Activated naive CD8-positive, alpha-beta T cell treated with anti-CD3 and anti-CD28 coated beads, Interleukin-2, amount 10 ng/mL, durations not matched to agents 7 days and 5 days (primary cell): Measurements from ENCODE around the gene SP1. TPM values are rescaled to one million over a fixed set of nuclear protein-coding genes. Genes with fewer than 3 reads are reported as not detected.
"Not testable (repeated sequence)": the region's sequence is repeated elsewhere in the genome, so short reads cannot be mapped to it uniquely, and the experiment has no call there.

Experiments
- ATAC-seq: fragments of 150-1000 bp; cut with Tn5 transposase; one replicate; pipeline ENCODE4 v1.10.0; 2021; ENCODE audit warnings: low read depth, moderate library complexity
- POLR2A ChIA-PET: fragments of 350-600 bp; sonication (Branson Sonifier 250); formaldehyde crosslinking; loops from one replicate; lab custom pipeline; 2021; ENCODE audit warnings: antibody characterized with exemption; lab: Charles Lee
- DNase-seq: peaks from one replicate; pipeline ENCODE4 v3.0.0; 2021
- H3K27ac Mint-ChIP-seq: one replicate; pipeline ENCODE4 v1.8.0; 2022; ENCODE audit warnings: mild to moderate bottlenecking, mixed read lengths
- H3K27me3 Mint-ChIP-seq: one replicate; pipeline ENCODE4 v1.8.0; 2022; ENCODE audit warnings: mild to moderate bottlenecking, moderate library complexity, mixed read lengths
- H3K36me3 Mint-ChIP-seq: one replicate; pipeline ENCODE4 v1.8.0; 2021; ENCODE audit warnings: mild to moderate bottlenecking, mixed read lengths
- H3K4me1 Mint-ChIP-seq: one replicate; pipeline ENCODE4 v1.8.0; 2021; ENCODE audit warnings: mixed read lengths
- H3K4me3 Mint-ChIP-seq: one replicate; pipeline ENCODE4 v1.8.0; 2022; ENCODE audit warnings: mild to moderate bottlenecking, moderate library complexity, mixed read lengths
- H3K9me3 Mint-ChIP-seq: one replicate; pipeline ENCODE4 v1.8.0; 2021; ENCODE audit warnings: mixed read lengths
- total RNA-seq, 2 experiments: library from RNA; stranded (reverse); gene quantifications; one replicate each; pipeline ENCODE4 v1.2.3, GENCODE V29; 2021

SP1 gene
- total RNA-seq, 2 experiments from 2014 or later: 88.7 to 96.2 TPM

DNA sequence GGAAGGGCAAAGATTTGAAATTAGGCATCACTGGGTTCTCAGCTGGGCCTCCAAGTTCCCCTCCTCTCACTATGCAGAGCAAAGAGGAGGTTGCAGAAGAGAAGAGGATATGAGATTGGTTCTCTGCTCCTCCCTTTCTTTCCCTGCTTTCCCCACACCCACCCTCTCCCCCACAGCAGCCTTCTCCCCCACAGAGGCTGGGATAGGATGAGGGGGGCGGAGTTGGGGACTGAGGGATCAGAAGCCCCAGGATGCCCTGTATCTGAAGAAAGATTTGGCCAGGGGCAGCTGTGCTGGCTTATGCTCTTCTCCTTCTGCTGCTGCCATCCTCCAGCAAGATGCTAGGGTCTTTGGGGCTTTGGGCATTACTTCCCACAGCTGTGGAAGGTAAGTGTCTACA lies 43.6 kb downstream of the SP1 start, which contains the start of gene AMHR2:
Gene AMHR2, plus strand, starts transcription at position 259 of the 400 bp plus-strand sequence. Its CDS starts 80 bp downstream, at position 339.
- Mint-ChIP-seq H3K4me3 (no peak within 1 kb of the TSS), H3K4me1 (peaks cover 6% of the 10 kb centered on the region), H3K36me3 (no peaks in the 10 kb centered on the region), H3K27ac (no peak within 1 kb of the TSS), H3K9me3 (no peaks in the 10 kb centered on the region), H3K27me3 (no peaks in the 10 kb centered on the region)
- POLR2A ChIA-PET: interaction anchor here (0.5 kb wide), 1 partner anchor 43 kb away, joined by 4 read pairs; no protein-coding TSS in a partner anchor
- DNase-seq (no peak), ATAC-seq (no peak)

DNA sequence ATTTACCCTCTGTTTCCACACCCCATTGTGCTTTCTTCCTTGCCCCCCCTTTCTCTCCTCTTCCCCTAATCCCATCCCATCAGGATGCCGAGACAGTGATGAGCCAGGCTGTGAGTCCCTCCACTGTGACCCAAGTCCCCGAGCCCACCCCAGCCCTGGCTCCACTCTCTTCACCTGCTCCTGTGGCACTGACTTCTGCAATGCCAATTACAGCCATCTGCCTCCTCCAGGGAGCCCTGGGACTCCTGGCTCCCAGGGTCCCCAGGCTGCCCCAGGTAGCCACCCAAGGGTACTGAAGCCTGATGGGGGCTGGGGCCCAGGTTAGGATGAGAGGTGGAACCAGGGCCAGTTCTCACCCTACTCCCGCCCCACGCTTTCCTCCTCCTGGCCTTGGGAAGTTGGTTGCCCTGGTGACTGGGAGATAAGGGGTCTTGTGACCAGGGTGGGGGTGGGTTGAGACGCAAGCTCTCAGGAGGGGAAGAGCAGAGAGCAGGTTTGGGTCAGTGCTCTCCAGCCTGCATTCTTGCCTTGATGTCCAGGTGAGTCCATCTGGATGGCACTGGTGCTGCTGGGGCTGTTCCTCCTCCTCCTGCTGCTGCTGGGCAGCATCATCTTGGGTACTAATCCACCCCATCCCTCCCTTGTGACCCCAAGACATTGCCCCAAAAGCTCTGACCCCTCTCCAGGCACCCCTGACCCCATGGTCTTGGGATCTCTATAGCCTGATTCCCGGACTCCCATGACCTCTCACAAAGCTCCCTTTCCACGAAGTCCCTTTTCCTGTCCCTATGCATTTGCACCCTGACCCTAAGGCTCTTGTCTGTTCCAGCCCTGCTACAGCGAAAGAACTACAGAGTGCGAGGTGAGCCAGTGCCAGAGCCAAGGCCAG lies 44.9 kb downstream of the SP1 start:
- H3K36me3 Mint-ChIP-seq: no peaks in the 10 kb centered on the region
- H3K4me3 Mint-ChIP-seq: no peak overlapping the region
- H3K4me1 Mint-ChIP-seq: peaks cover 4% of the 10 kb centered on the region
- POLR2A ChIA-PET: interaction anchor here (0.6 kb wide), 1 partner anchor 38 kb away, joined by 3 read pairs; no protein-coding TSS in a partner anchor
- DNase-seq (no peak), ATAC-seq (no peak)
- H3K27ac Mint-ChIP-seq: no peak overlapping the region
- no peaks in the 10 kb centered on the region for H3K27me3 Mint-ChIP-seq
- no peaks in the 10 kb centered on the region for H3K9me3 Mint-ChIP-seq

DNA sequence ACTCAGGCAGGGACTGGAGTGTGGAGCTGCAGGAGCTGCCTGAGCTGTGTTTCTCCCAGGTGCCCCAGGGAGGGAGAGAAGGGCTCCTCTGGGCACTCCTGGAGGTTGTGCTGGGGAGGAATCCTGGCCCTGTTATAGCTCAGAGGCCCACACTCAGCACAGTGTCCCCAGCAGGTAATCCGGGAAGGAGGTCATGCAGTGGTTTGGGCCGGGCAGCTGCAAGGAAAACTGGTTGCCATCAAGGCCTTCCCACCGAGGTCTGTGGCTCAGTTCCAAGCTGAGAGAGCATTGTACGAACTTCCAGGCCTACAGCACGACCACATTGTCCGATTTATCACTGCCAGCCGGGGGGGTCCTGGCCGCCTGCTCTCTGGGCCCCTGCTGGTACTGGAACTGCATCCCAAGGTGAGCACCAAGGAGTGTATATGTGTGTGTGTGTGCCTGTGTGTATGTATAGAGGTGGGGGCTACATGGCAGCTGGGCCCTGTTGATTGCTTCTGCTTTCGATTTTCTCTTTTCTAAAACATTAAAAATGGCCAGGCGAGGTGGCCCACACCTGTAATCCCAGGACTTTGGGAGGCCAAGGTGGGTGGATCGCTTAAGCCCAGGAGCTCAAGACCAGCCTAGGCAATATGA lies 45.7 kb downstream of the SP1 start:
- Mint-ChIP-seq H3K36me3 (no peaks in the 10 kb centered on the region), H3K9me3 (no peaks in the 10 kb centered on the region), H3K4me1 (peaks cover 4% of the 10 kb centered on the region), H3K27me3 (no peaks in the 10 kb centered on the region), H3K27ac (no peak overlapping the region), H3K4me3 (no peak overlapping the region)
- POLR2A ChIA-PET: no interaction called here
- no peak for ATAC-seq
- no peak for DNase-seq

DNA sequence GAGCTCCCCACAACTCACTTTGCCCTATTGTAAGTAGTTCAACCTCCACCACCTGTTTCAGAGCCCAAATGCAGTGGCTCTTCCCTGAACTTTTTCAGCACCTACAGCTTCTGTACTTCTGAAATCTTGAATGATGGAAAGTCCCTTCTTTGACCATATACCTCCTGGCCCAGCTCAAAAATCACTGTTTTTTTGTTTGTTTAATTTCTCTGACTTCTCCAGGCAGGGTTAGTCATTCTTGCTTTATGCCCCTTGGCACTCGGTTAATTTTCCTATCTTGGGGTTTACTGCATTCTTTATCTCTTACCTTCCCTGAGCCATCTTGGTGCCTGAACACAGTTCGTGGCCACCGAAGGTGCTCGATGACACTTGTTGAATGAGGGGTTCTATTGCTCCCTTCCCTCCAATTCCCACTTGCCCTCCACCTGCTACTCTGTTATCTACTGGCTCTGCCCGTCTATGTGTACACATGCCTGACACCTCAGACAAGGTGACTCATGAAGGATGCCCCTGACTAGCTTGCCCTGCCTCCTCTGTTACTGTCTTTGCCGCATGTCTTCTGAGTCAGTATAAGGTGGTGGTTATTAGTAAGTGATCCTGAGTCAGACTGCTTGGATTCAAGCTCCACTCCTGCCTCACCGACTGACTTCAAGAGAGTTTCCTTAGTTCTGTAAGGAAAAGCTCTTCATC lies 48.1 kb downstream of the SP1 start:
- no peak for DNase-seq
- no peaks in the 10 kb centered on the region for H3K36me3 Mint-ChIP-seq
- H3K4me3 Mint-ChIP-seq: no peak overlapping the region
- peak; percentile 29 for ATAC-seq
- POLR2A ChIA-PET: interaction anchor here (1.4 kb wide), 1 partner anchor 13 kb away, joined by 5 read pairs; the partner anchor contains the start of gene PRR13
- no peaks in the 10 kb centered on the region for H3K9me3 Mint-ChIP-seq
- no peaks in the 10 kb centered on the region for H3K4me1 Mint-ChIP-seq
- H3K27ac Mint-ChIP-seq: no peak overlapping the region
- no peaks in the 10 kb centered on the region for H3K27me3 Mint-ChIP-seq

DNA sequence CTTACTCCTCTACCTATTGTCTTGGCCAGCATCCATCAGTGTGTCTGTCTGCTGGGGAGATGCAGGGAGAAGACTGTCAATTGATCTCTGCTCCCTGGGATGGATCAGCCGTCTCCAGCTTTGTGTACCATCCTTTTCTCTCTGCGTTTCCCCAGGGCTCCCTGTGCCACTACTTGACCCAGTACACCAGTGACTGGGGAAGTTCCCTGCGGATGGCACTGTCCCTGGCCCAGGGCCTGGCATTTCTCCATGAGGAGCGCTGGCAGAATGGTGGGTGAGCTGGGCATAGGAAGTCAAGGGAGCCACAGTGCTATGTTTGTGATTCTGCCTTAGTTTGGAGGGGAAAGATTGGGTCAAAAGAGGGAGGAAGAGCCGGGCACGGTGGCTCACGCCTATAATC lies 48.8 kb downstream of the SP1 start:
- Mint-ChIP-seq H3K27me3 (no peaks in the 10 kb centered on the region), H3K27ac (peak overlapping the region; percentile 1), H3K4me3 (no peak overlapping the region), H3K4me1 (no peaks in the 10 kb centered on the region), H3K9me3 (no peaks in the 10 kb centered on the region), H3K36me3 (no peaks in the 10 kb centered on the region)
- DNase-seq (peak; percentile 23), ATAC-seq (no peak)
- POLR2A ChIA-PET: interaction anchor here (1.4 kb wide), 1 partner anchor 12 kb away, joined by 5 read pairs; the partner anchor contains the start of gene PRR13

DNA sequence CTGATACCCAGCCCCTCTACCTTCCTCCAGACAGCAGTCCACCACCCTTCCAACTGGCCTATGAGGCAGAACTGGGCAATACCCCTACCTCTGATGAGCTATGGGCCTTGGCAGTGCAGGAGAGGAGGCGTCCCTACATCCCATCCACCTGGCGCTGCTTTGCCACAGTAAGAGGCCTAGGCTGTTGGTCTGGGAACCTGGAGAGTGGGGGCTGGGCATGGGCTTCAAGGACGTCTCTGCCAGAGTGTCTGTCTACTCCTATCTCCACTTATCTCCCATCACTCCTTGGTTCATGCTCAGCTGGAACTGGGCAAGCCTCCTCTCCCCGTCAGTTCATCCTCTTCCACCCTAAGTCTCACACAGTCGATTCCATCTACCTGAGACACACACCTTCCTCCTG lies 50.1 kb downstream of the SP1 start:
- no peak for ATAC-seq
- no peak for DNase-seq
- Mint-ChIP-seq H3K27ac (no peak overlapping the region), H3K4me3 (no peak overlapping the region), H3K27me3 (no peaks in the 10 kb centered on the region), H3K9me3 (no peaks in the 10 kb centered on the region), H3K36me3 (no peaks in the 10 kb centered on the region), H3K4me1 (no peaks in the 10 kb centered on the region)
- POLR2A ChIA-PET: interaction anchor here (0.6 kb wide), 1 partner anchor 19 kb away, joined by 3 read pairs; no protein-coding TSS in a partner anchor

DNA sequence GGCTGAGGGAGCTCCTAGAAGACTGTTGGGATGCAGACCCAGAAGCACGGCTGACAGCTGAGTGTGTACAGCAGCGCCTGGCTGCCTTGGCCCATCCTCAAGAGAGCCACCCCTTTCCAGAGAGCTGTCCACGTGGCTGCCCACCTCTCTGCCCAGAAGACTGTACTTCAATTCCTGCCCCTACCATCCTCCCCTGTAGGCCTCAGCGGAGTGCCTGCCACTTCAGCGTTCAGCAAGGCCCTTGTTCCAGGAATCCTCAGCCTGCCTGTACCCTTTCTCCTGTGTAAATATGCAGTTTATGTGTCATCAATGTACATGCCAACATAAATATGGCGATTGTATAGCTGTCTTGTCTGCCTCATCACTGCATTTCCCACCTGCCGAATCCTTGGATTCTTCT lies 51.2 kb downstream of the SP1 start:
- ATAC-seq (no peak), DNase-seq (no peak)
- Mint-ChIP-seq H3K36me3 (no peaks in the 10 kb centered on the region), H3K27ac (no peak overlapping the region), H3K4me1 (no peaks in the 10 kb centered on the region), H3K9me3 (no peaks in the 10 kb centered on the region), H3K27me3 (peaks cover 2% of the 10 kb centered on the region), H3K4me3 (no peak overlapping the region)
- POLR2A ChIA-PET: no interaction called here

DNA sequence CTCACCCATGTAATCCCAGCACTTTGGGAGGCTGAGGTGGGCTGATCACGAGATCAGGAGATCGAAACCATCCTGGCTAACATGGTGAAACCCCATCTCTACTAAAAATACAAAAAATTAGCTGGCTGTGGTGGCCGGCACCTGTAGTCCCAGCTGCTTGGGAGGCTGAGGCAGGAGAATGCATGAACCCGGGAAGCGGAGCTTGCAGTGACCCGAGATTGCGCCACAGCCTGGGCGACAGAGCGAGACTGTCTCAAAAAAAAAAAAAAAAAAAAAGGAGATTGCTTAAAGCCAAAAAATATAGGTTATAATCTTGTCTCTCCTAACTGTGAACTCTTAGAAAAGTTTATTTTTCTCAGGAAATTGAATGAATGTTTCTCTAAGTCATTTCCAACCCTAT lies 55.4 kb downstream of the SP1 start:
- H3K27me3 Mint-ChIP-seq, H3K9me3 Mint-ChIP-seq, ATAC-seq, DNase-seq, POLR2A ChIA-PET, H3K27ac Mint-ChIP-seq, H3K4me3 Mint-ChIP-seq, H3K4me1 Mint-ChIP-seq, H3K36me3 Mint-ChIP-seq: not testable (repeated sequence)

DNA sequence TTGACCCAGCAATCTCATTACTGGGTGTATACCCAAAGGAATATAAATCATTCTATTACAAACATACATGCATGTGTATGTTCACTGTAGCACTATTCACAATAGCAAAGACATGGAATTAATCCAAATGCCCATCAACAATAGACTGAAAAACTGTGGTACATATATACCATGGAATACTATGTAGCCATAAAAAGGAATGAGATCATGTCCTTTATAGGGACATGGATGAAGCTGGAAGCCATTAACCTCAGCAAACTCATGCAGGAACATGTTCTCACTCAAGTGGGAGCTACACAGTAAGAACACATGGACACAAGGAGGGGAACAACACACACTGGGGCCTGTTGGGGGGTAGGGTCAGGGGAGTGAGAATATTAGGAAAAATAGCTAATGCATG lies 59.6 kb downstream of the SP1 start:
- POLR2A ChIA-PET: interaction anchor here (0.7 to 1.2 kb wide), 2 partner anchors 115 to 235 kb away, joined by 3 to 5 read pairs; no protein-coding TSS in a partner anchor
- not testable (repeated sequence) for H3K4me3 Mint-ChIP-seq, H3K27me3 Mint-ChIP-seq, H3K9me3 Mint-ChIP-seq, DNase-seq, H3K27ac Mint-ChIP-seq, ATAC-seq
- Mint-ChIP-seq H3K4me1 (peaks cover 19% of the 10 kb centered on the region), H3K36me3 (peaks cover 11% of the 10 kb centered on the region)

DNA sequence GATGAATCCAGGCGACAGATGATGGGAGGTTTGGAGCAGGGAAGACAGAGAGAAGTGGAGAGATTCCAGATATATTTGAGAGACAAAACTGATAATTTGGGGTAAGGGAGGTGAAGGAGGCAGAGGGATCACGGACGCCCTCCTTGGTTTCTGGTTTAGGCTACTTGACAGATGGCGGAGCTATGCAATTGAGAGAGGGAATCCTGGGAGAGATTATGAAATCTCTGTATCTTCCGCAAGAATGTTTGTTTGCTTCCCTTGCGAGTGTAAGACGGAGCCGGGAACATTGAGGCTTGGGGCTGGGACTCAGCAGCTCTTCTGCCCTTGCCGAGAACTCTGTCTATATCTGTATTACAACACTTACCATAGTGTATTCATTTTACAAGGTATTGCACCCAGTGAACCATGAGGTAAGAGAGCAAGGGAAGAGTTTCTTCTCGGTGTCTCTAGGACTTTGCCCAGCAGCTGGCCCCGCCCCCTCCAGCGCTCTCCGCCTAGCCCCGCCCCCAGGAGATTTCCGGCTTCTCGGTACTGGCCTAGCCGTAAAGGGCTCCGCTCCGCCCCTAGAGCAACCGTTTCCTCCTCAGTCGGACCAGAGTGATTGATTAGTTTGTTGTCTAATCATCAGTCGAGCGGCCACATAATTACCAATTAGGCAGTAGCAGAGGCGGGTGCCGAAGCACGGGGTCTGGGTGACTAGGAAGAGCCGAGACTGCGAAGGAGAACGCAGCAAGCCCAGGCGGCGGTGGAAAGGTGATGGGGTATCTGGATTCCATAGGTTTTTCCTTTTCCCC lies 61.3 kb downstream of the SP1 start, which contains the start of gene PRR13:
Gene PRR13, plus strand, starts transcription at position 695 of the 794 bp plus-strand sequence. CDS start 981 bp downstream, outside the sequence.
- POLR2A ChIA-PET: interaction anchor here (0.7 to 1.3 kb wide), 12 partner anchors 9 to 141 kb away, joined by 3 to 10 read pairs (median 4); partner anchors contain the start of genes AAAS and MAP3K12
- DNase-seq: peak; percentile 95
- Mint-ChIP-seq H3K4me3 (peak within 1 kb of the TSS; percentile 99), H3K27ac (peak within 1 kb of the TSS; percentile 91), H3K27me3 (no peaks in the 10 kb centered on the region), H3K4me1 (peaks cover 29% of the 10 kb centered on the region), H3K36me3 (peaks cover 20% of the 10 kb centered on the region), H3K9me3 (no peaks in the 10 kb centered on the region)
- peak; percentile 99 for ATAC-seq

DNA sequence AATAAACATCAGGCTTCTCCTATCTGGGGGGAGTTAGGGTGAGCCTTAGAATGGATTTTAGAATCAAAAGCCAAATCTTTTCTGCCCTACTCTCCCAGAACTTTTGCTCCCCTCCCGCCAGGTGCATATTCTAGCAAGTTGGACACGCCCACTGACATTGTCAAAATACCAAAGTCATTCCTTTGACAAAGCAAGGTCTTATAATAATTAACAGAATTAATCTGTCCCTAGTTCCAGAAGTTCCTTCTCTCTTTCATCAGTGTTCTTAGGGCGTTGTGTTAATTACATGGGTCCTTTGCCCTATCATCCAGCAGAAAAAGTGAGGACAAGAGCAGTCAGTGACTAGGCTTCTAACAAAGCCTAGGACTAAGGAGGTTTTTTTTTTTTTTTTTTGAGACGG lies 64.0 kb downstream of the SP1 start:
- Mint-ChIP-seq H3K27ac (no peak overlapping the region), H3K27me3 (no peaks in the 10 kb centered on the region), H3K4me3 (peak overlapping the region; percentile 44), H3K4me1 (peaks cover 33% of the 10 kb centered on the region), H3K9me3 (no peaks in the 10 kb centered on the region), H3K36me3 (peaks cover 35% of the 10 kb centered on the region)
- POLR2A ChIA-PET: no interaction called here
- no peak for DNase-seq
- no peak for ATAC-seq

DNA sequence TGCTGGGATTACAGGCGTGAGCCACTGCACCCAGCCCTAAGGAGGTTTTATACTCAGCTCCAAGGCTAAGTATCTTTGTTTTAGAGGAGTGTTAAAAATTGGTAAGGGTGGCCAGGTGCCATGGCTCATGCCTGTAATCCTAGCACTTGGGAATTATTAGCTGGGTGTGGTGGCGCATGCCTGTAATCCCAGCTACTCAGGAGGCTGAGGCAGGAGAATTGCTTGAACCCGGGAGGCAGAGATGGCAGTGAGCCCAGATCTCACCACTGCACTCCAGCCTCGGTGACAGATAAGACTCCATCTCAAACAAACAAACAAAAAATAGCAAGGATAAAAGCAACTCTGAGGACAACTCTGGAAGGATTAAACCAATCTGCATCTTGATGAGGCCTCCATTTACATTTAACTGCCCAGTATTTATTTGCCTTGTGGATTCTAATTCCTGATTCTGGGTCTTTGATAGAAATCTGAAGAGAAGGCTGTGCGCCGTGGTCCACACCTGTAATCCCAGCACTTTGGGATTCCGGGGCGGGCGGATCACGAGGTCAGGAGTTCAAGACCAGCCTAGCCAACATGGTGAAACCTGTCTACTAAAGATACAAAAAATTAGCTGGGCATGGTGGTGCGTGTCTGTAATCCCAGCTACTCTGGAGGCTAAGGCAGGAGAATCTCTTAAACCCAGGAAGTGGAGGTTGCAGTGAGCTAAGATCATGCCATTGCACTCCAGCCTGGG lies 64.8 kb downstream of the SP1 start:
- not testable (repeated sequence) for H3K27me3 Mint-ChIP-seq, DNase-seq, H3K9me3 Mint-ChIP-seq, ATAC-seq, H3K27ac Mint-ChIP-seq
- peak overlapping the region; percentile 20 for H3K4me3 Mint-ChIP-seq
- POLR2A ChIA-PET: interaction anchor here (0.7 kb wide), 2 partner anchors 37 to 327 kb away, joined by 4 read pairs; no protein-coding TSS in a partner anchor
- H3K36me3 Mint-ChIP-seq: peaks cover 35% of the 10 kb centered on the region
- H3K4me1 Mint-ChIP-seq: peaks cover 33% of the 10 kb centered on the region
